Measurements from ENCODE around the gene GSN.

The GSN gene

GRCh38 chr9:121246821-121247561, 21.0 kb upstream of the GSN start:
- DNase-seq = no peak

GRCh38 chr9:121249563-121249962, 18.4 kb upstream of the GSN start:
- no peak for DNase-seq

DNA sequence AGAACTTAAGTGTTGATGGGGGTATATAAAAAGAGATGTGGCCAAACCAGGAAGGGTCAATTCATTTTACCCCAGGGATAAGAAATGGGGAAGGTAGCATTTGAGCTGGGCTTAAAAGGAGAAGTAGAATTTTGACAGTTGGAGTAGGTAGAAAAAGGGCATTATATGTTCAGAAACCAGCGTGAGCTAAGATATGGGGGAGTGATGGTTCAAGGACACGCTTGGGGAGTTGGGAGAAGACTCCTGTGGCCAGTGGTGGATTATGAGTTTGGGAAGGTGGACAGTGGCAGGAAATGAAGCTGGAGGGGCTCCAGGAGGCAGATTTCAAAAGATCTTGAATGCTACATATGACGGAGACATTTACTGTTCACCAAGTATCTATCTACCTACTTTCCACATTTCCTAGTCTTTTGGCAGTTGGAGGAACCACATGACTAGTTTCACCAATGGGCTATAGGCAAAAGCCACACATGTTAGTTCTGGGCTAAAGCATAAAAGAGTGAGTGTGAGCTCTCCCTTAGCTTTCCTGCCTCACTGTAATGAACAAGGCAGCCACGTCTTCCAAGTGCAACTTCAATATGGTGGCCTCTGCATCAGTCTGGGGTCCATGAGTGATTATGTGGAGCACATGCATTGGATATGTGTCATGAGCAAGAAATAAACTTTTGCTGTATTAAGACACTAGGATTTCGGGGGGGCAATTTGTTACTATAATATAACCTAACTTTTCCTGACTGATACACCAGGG, 15.7 kb upstream of the GSN start:
- no peak for DNase-seq

GRCh38 chr9:121253162-121253561, 14.8 kb upstream of the GSN start:
- no peak for DNase-seq

DNA sequence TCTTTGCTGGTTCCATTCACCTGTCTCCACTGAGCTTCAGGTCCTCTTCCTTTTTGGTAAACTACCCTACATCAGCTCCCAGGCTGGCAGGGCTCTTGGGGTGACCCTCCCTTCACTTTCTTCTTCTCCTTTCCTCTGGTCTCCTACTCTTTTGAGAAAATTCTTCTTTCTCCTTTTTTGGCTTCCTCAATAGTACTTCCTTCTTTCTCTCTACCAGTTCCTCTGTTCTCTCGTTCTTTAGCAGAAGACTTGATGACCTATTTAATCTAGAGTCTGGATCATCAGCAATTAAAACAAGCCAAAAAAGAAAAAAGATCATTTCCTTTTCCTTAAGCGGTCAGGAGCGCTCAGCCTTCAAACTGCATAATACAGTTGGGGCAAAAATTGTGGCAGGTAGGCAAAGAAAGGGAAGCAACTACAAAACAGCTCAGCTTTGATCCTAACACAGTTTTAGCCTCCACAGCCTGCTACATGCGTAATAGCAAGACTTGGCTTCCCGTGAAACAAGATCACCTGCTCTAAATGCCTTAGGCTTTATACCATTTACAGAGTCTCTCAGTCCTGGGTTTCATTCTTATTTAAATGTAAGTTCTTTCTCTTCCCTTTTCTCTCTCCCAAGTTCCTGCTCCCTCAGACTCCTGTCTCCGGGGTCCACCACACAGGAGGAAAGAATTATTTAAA, 14.0 kb upstream of the GSN start:
- DNase-seq = no peak

DNA sequence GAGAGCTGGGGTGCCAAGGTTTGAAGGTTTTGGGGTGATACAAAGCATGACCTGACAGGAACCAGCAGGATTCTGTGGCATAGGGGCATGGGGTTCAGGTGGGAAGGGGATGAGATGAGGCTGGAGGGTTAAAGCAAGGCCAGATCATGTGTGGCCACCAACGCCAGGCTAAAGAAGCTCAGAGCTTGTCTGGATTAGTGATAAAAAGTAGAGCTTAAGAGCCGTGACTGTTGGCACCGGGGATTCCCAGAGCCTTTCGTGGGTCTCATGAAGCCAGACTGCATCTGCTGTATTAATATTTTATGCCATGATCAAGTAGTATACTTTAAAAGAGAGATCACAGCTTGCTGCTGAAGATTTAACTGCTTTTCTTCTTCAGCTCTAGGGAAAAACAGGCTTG, 8.5 kb upstream of the GSN start:
- no peak for DNase-seq

DNA sequence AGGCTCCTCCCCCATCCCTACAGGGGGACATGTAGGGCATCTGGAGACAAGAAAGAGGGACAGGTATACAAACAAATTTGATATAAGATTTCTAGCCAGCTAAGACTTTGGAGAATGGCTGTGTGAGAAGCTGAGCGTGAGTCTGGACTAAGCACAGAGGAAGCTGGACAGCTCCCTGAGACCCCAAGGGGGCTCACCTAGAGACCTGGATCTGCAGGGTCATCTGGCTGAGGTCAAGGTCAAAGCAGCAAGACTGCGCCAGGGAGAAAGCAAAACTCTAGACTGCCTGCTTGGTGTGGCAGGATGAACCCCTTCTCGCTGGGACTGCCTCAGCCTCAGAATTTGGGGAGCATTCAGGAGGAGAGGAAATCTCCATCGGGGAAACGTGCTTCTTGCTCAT, 8.0 kb upstream of the GSN start:
- DNase-seq = no peak

- DNase-seq = no peak
Observed at GRCh38 chr9:121260457-121261106, 7.4 kb upstream of the GSN start.

DNA sequence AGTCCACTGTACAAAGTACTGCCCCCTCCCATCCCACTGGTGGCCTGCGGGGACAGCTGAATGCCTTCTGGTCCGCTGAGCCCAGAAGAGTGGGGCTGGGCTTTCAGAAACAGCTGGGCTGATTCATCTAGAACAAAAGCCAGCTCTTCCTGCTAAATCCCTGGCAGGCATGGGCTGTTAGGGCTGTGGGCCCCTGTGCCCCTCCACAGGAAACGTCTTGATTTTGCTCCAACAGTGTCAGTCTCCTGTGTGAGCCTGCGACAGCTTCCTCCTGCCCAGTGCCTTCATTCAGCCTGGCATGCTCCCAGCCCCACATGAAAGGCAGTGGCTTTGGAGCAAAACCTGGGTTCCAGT, 6.9 kb upstream of the GSN start:
- DNase-seq = no peak

- no peak for DNase-seq
Observed at GRCh38 chr9:121261755-121262154, 6.2 kb upstream of the GSN start.

GRCh38 chr9:121262423-121262822, 5.5 kb upstream of the GSN start:
- DNase-seq = no peak

DNA sequence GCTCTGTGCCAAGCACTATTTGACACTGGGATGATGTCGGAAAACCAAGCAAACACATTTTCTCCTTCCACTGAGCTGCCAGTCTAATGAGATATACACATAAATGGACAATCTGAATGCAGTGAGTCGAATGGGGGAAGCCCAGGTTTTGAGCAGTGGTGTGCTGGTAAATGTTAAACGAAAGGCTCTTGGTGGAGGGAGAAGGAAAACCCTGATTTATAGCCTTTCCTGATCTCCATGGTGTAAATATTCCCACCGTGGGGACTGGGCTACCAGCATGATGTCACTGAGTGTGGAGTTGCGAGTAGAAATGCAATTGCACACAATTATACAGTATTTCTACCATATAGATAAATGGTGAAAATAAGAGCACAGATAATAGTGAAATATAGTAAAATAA, 5.0 kb upstream of the GSN start:
- no peak for DNase-seq

GRCh38 chr9:121266356-121266755, 1.6 kb upstream of the GSN start:
- DNase-seq = no peak

DNA sequence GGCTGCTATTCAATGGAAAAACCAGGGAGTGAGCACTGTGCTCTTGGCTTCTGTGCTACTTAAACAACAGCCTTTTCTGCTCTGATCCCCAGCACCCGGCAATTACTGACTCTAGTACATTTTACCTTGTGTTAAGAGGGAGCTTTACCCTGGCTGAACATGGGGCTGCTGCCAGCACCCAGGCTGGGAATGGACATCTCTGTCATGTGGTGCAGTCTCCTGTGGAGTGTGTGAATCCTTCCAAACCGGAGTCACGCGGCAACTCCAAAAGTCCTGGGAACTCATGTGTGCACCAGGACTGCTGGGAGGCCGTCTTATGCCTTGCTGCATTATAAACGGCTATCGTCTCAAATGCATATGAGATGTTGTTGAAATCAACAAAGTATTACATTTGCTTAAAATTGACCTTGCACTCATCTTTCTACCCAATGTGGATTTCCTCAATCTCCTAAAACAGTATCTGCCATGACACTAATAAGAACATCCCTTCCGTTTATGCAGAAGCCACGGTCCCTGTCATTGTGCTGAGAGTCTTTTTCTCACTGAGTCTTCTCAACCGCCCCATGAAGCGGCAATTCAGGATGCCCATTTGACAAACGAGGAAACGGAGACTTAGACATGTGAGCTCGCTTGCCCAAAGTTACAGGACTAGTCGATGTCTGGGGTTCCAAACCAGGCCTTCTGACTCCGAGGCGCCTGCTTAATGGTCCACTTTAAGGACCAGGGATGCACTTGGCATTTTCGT, 884 bp upstream of the GSN start:
- DNase-seq = no peak

DNA sequence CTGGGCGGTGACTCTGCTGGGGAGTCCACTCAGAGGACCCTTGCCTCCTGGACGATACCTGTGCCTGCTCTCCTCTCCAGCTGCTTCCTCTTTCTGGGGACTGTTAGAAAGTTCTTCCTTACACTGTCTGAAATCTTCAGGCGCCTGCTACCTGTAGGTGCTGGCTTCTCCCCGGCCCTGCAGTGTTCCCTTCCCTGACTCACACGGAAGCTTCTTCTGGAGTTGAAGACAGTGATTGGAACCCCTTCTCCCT, 562 bp downstream of the GSN start:
- DNase-seq = no peak

- no peak for DNase-seq
Observed at GRCh38 chr9:121268851-121269641, 1.1 kb downstream of the GSN start.

DNA sequence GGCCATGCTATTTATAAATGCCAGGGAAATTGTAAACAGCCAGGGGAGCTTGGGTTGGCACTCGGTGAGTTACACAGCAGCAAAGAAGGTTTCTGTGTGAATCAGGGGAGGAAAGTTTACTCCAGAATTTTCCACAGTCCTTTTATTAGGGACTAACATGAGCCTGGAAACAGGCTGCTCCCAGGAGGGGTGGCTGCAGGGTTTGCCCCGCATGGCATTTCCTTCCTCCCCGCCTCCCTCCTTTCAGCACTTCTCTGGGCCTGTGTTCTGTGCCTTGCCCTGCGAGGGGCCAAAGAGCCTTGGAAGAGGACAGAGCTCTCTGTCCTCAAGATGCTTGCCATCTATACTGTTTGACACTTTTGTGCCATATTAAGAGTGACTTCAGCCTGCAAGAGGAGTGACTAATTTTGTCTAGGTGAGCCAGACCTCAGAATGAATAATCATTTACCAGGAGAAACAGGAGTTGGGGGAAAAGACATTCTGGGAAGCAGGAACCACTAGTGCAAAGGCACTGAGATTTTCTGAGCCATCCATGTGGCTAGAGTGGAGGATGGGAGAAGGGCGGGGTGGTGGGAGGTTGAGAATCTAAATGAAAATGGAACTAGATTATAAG, 1.8 kb downstream of the GSN start:
- DNase-seq = no peak

GRCh38 chr9:121271368-121272341, 3.7 kb downstream of the GSN start:
- no peak for DNase-seq

- no peak for DNase-seq
Observed at GRCh38 chr9:121272401-121272948, 4.5 kb downstream of the GSN start.

- no peak for DNase-seq
Observed at GRCh38 chr9:121273064-121273775, 5.3 kb downstream of the GSN start.

Measured in NCI-H2227 treated with DMSO at 0.1 percent for 48 hours (cell line).